Gastroesophageal sphincter (tissue), 3 donors: ENCODE data around the gene RAPGEF2.

ENCODE experiments used
- CTCF ChIP-seq, 4 experiments: fragments of 200-600 bp in 2 of 4; fragments of 450-650 bp in 2 of 4; sonication (generic) in 1 of 4; IDR thresholded peaks; one replicate each; pipeline ENCODE4 v1.5.1; 2017 to 2019; ENCODE audit warnings: antibody characterized with exemption in 4 of 4, mild to moderate bottlenecking in 2 of 4, moderate library complexity in 2 of 4
- POLR2AphosphoS5 ChIP-seq: sonication (generic); formaldehyde crosslinking; IDR thresholded peaks from one replicate; pipeline ENCODE4 v1.6.1; 2017; ENCODE audit warnings: antibody characterized with exemption

DNA sequence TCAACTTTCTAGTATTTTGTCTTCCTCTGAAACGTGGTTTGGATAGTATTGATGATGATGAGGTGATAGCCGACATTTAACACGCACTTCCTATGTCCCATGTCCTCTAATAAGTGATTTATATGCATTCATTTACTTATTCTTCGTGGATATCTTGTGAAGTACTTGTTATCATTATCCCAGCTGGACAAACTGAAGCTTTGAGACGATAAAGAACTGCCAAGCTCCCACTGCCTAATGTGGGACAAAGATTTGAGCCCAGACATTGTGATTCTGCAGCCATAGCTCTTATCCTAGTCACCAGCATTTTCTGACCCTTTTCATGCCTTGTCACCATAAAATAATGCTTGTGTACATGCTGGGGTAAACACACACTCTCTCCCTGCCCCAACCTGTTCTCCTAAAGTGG, 92.5 kb downstream of the RAPGEF2 start:
- TF ChIP-seq CTCF (IDR thresholded peaks at IDR 0.05) (no peak), POLR2AphosphoS5 (no peak)
